GM12878 (cell line): ENCODE measurements around the gene SLC35F2. TPM values are rescaled to one million over a fixed set of nuclear protein-coding genes. Genes with fewer than 3 reads are reported as not detected.

ENCODE experiments used
- ATAC-seq: fragments of 200-7000 bp; cut with Tn5 transposase; 3 replicates; pipeline ENCODE4 v1.9.1; 2020; ENCODE audit warnings: mild to moderate bottlenecking, moderate library complexity
- BruUV-seq: library from RNA; stranded (reverse); fragments of 400-500 nt; replicated peaks from 2 replicates; lab custom pipeline; 2021; lab: Mats Ljungman, UMichigan
- CTCF ChIA-PET: fragments of 300-600 bp; sonication (Branson Sonifier 250); formaldehyde crosslinking; extraction: SDS; loops from one replicate; lab custom pipeline; 2021; ENCODE audit warnings: inconsistent platforms; lab: Yijun Ruan, JAX
- POLR2A ChIA-PET: fragments of 350-600 bp; formaldehyde crosslinking; extraction: SDS; loops from one replicate; lab custom pipeline; 2021; ENCODE audit warnings: inconsistent platforms; lab: Charles Lee
- RAD21 ChIA-PET: fragments of 300-600 bp; sonication (Branson Sonifier 250); formaldehyde crosslinking; loops from one replicate; lab custom pipeline; 2023; ENCODE audit warnings: antibody characterized with exemption; ENCODE audit not compliant: unreplicated experiment; lab: Charles Lee
- SMC1A ChIA-PET: fragments of 300-600 bp; sonication (Branson Sonifier 250); formaldehyde crosslinking; loops from one replicate; lab custom pipeline; 2023; ENCODE audit not compliant: unreplicated experiment, uncharacterized antibody; lab: Charles Lee
- DNase-seq: peaks from one replicate; pipeline ENCODE4 v3.0.0-alpha.2; 2011; ENCODE audit warnings: low read depth, low spot score
- FAIRE-seq: peaks from 3 replicates; lab custom pipeline; 2011; peaks lifted over from hg19 to GRCh38; lab: Jason Lieb, UNC
- H2AFZ ChIP-seq: 2 replicates; pipeline ENCODE4 v1.6.0; 2011; ENCODE audit warnings: low read depth, low read length, control low read depth; ENCODE audit not compliant: control insufficient read depth
- H3K27ac ChIP-seq: 2 replicates; pipeline ENCODE4 v1.5.1; 2011; ENCODE audit warnings: control low read depth; ENCODE audit not compliant: control insufficient read depth, insufficient read depth
- H3K27me3 ChIP-seq, 2 experiments: replicated peaks in 1 of 2; 2 replicates each; pipeline versions ENCODE4 v1.6.0 to v1.6.1; 2011; ENCODE audit warnings: low read length in 1 of 2; ENCODE audit not compliant: control insufficient read depth in 2 of 2, insufficient read depth in 2 of 2
- H3K36me3 ChIP-seq, 2 experiments: 2 replicates each; pipeline ENCODE4 v1.5.1; 2011; ENCODE audit warnings: low read length in 1 of 2; ENCODE audit not compliant: control insufficient read depth in 2 of 2, insufficient read depth in 2 of 2
- H3K4me1 ChIP-seq: 2 replicates; pipeline ENCODE4 v1.6.1; 2011; ENCODE audit warnings: mild to moderate bottlenecking, low read length, moderate library complexity, mixed read lengths; ENCODE audit not compliant: control insufficient read depth, insufficient read depth
- H3K4me2 ChIP-seq: 2 replicates; pipeline ENCODE4 v1.6.0; 2011; ENCODE audit warnings: control low read depth; ENCODE audit not compliant: control insufficient read depth, insufficient read depth
- H3K4me3 ChIP-seq: fragments of 200-600 bp; sonication (generic); 2 replicates; pipeline ENCODE4 v1.5.1; 2016
- H3K79me2 ChIP-seq: 2 replicates; pipeline ENCODE4 v1.6.0; 2011; ENCODE audit warnings: low read length; ENCODE audit not compliant: control insufficient read depth, insufficient read depth
- H3K9ac ChIP-seq: 2 replicates; pipeline ENCODE4 v1.8.0; 2011; ENCODE audit warnings: low read length, control low read depth, mixed read lengths; ENCODE audit not compliant: control insufficient read depth, insufficient read depth
- H3K9me3 ChIP-seq: replicated peaks from 3 replicates; pipeline ENCODE4 v1.5.1; 2011; ENCODE audit warnings: mild to moderate bottlenecking, low read length; ENCODE audit not compliant: control insufficient read depth, insufficient read depth
- H4K20me1 ChIP-seq: 2 replicates; pipeline ENCODE4 v1.6.0; 2011; ENCODE audit not compliant: control insufficient read depth, insufficient read depth
- ATF3 ChIP-seq: IDR thresholded peaks from 2 replicates; pipeline ENCODE4 v1.6.1; 2011; ENCODE audit warnings: low read depth, mild to moderate bottlenecking, low read length, moderate library complexity, borderline replicate concordance; ENCODE audit errors: extremely low read depth
- BCL3 ChIP-seq: IDR thresholded peaks from 2 replicates; pipeline ENCODE4 v1.6.1; 2011; ENCODE audit warnings: borderline replicate concordance, low read depth, mild to moderate bottlenecking, moderate library complexity, low read length; ENCODE audit not compliant: insufficient read depth, poor library complexity, severe bottlenecking
- BCLAF1 ChIP-seq: fragments of 450-650 bp; IDR thresholded peaks from 2 replicates; pipeline ENCODE4 v1.6.1; 2017; ENCODE audit warnings: antibody characterized with exemption, mild to moderate bottlenecking, moderate library complexity
- BMI1 ChIP-seq: fragments of 450-650 bp; IDR thresholded peaks from 2 replicates; pipeline ENCODE4 v1.6.1; 2016; ENCODE audit warnings: mild to moderate bottlenecking, moderate library complexity, borderline replicate concordance
- CBX5 ChIP-seq: sonication (generic); IDR thresholded peaks from 2 replicates; pipeline ENCODE4 v1.6.1; 2016; ENCODE audit warnings: low read depth, moderate library complexity, mild to moderate bottlenecking, inconsistent platforms
- MEF2B ChIP-seq: fragments of 450-650 bp; IDR thresholded peaks from 2 replicates; pipeline ENCODE4 v1.6.1; 2018; ENCODE audit warnings: mild to moderate bottlenecking, moderate library complexity; ENCODE audit not compliant: partially characterized antibody, poor library complexity, severe bottlenecking
- NBN ChIP-seq: fragments of 450-650 bp; IDR thresholded peaks from 2 replicates; pipeline ENCODE4 v1.6.1; 2016
- NR2C2 ChIP-seq: IDR thresholded peaks from 2 replicates; pipeline ENCODE4 v1.6.1; 2011; ENCODE audit warnings: borderline replicate concordance, low read depth; ENCODE audit not compliant: control insufficient read depth, insufficient read length
- NR2F1 ChIP-seq: fragments of 450-650 bp; conservative IDR thresholded peaks from 2 replicates; pipeline ENCODE4 v1.6.1; 2017; ENCODE audit warnings: mild to moderate bottlenecking
- RUNX3 ChIP-seq: IDR thresholded peaks from 2 replicates; pipeline ENCODE4 v1.6.1; 2012; ENCODE audit warnings: low read length, inconsistent platforms
- ZNF207 ChIP-seq: fragments of 450-650 bp; IDR thresholded peaks from 2 replicates; pipeline ENCODE4 v1.6.1; 2014; ENCODE audit warnings: antibody characterized with exemption, mild to moderate bottlenecking, borderline replicate concordance
- ZNF384 ChIP-seq: IDR thresholded peaks from 2 replicates; pipeline ENCODE4 v1.6.1; 2012; ENCODE audit warnings: low read depth, mild to moderate bottlenecking, low read length, improper control_type of control experiment, borderline replicate concordance
- WGBS: methylation state at CpG from one replicate; pipeline ENCODE4 v1.1.6; 2016; ENCODE audit warnings: low lambda C conversion rate; ENCODE audit not compliant: insufficient replicate concordance, insufficient coverage; ENCODE audit errors: missing lambda C conversion rate; 5-methylcytosine and 5-hydroxymethylcytosine counted together
- in situ Hi-C: fragments of 300-500 bp; cut with MboI; formaldehyde crosslinking; loops from 9 replicates; pipeline ENCODE4 v1.14.3; 2018; ENCODE audit warnings: mixed read lengths
- intact Hi-C: fragments of 100-400 bp; cut with micrococcal nuclease; formaldehyde crosslinking; loops from one replicate; pipeline ENCODE4 v1.14.2; 2022; ENCODE audit not compliant: unreplicated experiment
- polyA plus RNA-seq, 11 experiments: library from polyadenylated mRNA; depleted of rRNA in 4 of 11; unstranded in 6 of 11; stranded (reverse) in 5 of 11; fragments of >200 nt; fragmentation: Nextera tagmentation in 4 of 11; fragmentation: Illumina TruSeq in 1 of 11; extraction: Ambion mirVana in 4 of 11; extraction: Trizol in 1 of 11; gene quantifications; 1 replicate in 1 of 11; 2 replicates in 10 of 11; pipeline versions ENCODE4 v1.2.1 to v1.2.3, GENCODE V29; 2011 to 2016; ENCODE audit warnings: inconsistent platforms in 2 of 11, missing spikeins in 2 of 11, low read depth in 1 of 11
- total RNA-seq, 4 experiments: library from RNA; depleted of rRNA in 3 of 4; stranded (reverse); fragments of >200 nt in 3 of 4; fragmentation: Illumina TruSeq in 1 of 4; extraction: Trizol in 1 of 4; gene quantifications; 2 replicates each; pipeline versions ENCODE4 v1.2.1 to v1.2.3, GENCODE V29; 2013 to 2021

The SLC35F2 gene
- total and polyA plus RNA-seq, 10 of the 15 experiments (the other 5 are each of a cell fraction or from before 2014, with no cell fraction given) = 15.2 to 48.8 (median 40.1) TPM

GRCh38 chr11:107856981-107857517 is 1.5 kb downstream of the SLC35F2 start (continued):
- TF ChIP-seq BCL3 (no peak), NBN (no peak), MEF2B (no peak), ATF3 (no peak), CBX5 (no peak), NR2C2 (no peak)

- ATAC-seq (no peak), DNase-seq (no peak), FAIRE-seq (no peak)
- BruUV-seq = no TSS peak
- Histone ChIP-seq H3K79me2 (peaks cover 62% of the 10 kb centered on the region), H3K9me3 (no peaks in the 10 kb centered on the region), H3K9ac (no peak overlapping the region), H2AFZ (no peak overlapping the region; the same call in 1 of the 2 replicates), H3K4me2 (peak overlapping the region; percentile 69), H3K27ac (no peak overlapping the region; the same call in 1 of the 2 replicates), H3K4me3 (peak overlapping the region; percentile 4; the same call in 1 of the 2 replicates), H4K20me1 (no peaks in the 10 kb centered on the region), H3K27me3 (no peaks in the 10 kb centered on the region), H3K4me1 (peaks cover 11% of the 10 kb centered on the region; the same call in 1 of the 2 replicates), H3K36me3 (peaks cover 0 to 2% of the 10 kb centered on the region in 2 experiments; a peak in 1 of 4 replicates)
- ChIA-PET CTCF (interaction anchor here (0.6 to 1.3 kb wide), 2 partner anchors 9 to 39 kb away, joined by 3 to 4 read pairs; no protein-coding TSS in a partner anchor), POLR2A (interaction anchor here (1.0 to 2.6 kb wide), 3 partner anchors 9 to 16 kb away, joined by 3 to 8 read pairs (median 6); no protein-coding TSS in a partner anchor), RAD21 (interaction anchor here (0.6 to 3.9 kb wide), 5 partner anchors 17 to 187 kb away, joined by 3 to 19 read pairs (median 3); no protein-coding TSS in a partner anchor), SMC1A (interaction anchor here (0.9 to 2.5 kb wide), 3 partner anchors 8 to 16 kb away, joined by 3 to 15 read pairs (median 3); no protein-coding TSS in a partner anchor)
- 55% methylated on average over 8 of the region's 10 CpGs for WGBS
- in situ Hi-C loops (no loop called here), intact Hi-C loops (loop anchor here (5.0 kb wide), 1 partner anchor 59 kb away; no protein-coding TSS in a partner anchor)
- no peak for TF ChIP-seq BMI1
- TF ChIP-seq NR2F1 = peak; percentile 65
- peak; percentile 5; the same call in 1 of the 2 replicates for TF ChIP-seq RUNX3
- no peak for TF ChIP-seq ZNF207
- no peak for TF ChIP-seq BCLAF1
- peak; percentile 27; the same call in 1 of the 2 replicates for TF ChIP-seq ZNF384
Measured at GRCh38 chr11:107856180-107856980, 2.2 kb downstream of the SLC35F2 start.
